Endothelial cell of umbilical vein (primary cell): ENCODE results near the gene TTC22. TPM values are rescaled to one million over a fixed set of nuclear protein-coding genes. Genes with fewer than 3 reads are reported as not detected.

ENCODE experiments used
- BruUV-seq: library from RNA; stranded (reverse); fragments of 400-500 nt; replicated peaks from 2 replicates; lab custom pipeline; 2021; lab: Mats Ljungman, UMichigan
- CTCF ChIA-PET: fragments of 300-600, 350-600 bp; sonication (Branson Sonifier 250); formaldehyde crosslinking; loops from one replicate; lab custom pipeline; 2021; ENCODE audit warnings: antibody characterized with exemption, inconsistent platforms; lab: Charles Lee
- POLR2A ChIA-PET: fragments of 300-600, 350-600 bp; sonication (Branson Sonifier 250); formaldehyde crosslinking; loops from one replicate; lab custom pipeline; 2021; ENCODE audit warnings: antibody characterized with exemption, inconsistent platforms; lab: Charles Lee
- DNase-seq: peaks from one replicate; pipeline ENCODE4 v3.0.0-alpha.2; 2011; ENCODE audit warnings: low read depth, low spot score
- FAIRE-seq: peaks from 2 replicates; lab custom pipeline; 2011; peaks lifted over from hg19 to GRCh38; lab: Jason Lieb, UNC
- H2AFZ ChIP-seq: 2 replicates; pipeline ENCODE4 v1.6.0; 2012; ENCODE audit warnings: low read depth, low read length, control low read depth, inconsistent platforms
- H3K27ac ChIP-seq: 2 replicates; pipeline ENCODE4 v1.5.1; 2011; ENCODE audit warnings: low read depth, mild to moderate bottlenecking, control low read depth, low read length, moderate library complexity; ENCODE audit not compliant: insufficient read depth
- H3K27me3 ChIP-seq, 2 experiments: 2 replicates each; pipeline versions ENCODE4 v1.6.0 to v1.6.1; 2011; ENCODE audit warnings: low read length in 2 of 2, mixed read lengths in 1 of 2; ENCODE audit not compliant: control insufficient read depth in 2 of 2, insufficient read depth in 2 of 2
- H3K36me3 ChIP-seq, 2 experiments: 2 replicates in 1 of 2; 3 replicates in 1 of 2; pipeline ENCODE4 v1.5.1; 2011; ENCODE audit warnings: low read length in 2 of 2, mild to moderate bottlenecking in 1 of 2, moderate library complexity in 1 of 2; ENCODE audit not compliant: control insufficient read depth in 2 of 2, insufficient read depth in 2 of 2; ENCODE audit errors: extremely low read depth in 1 of 2
- H3K4me1 ChIP-seq: 3 replicates; pipeline ENCODE4 v1.5.1; 2011; ENCODE audit warnings: mild to moderate bottlenecking, low read length; ENCODE audit not compliant: control insufficient read depth, insufficient read depth; ENCODE audit errors: extremely low read depth
- H3K4me2 ChIP-seq: 2 replicates; pipeline ENCODE4 v1.6.1; 2011; ENCODE audit warnings: low read length, control low read depth, mixed read lengths; ENCODE audit not compliant: insufficient read depth
- H3K4me3 ChIP-seq, 3 experiments: fragments of 200-600 bp in 1 of 3; sonication (generic), shearing (Covaris generic) in 1 of 3; replicated peaks in 1 of 3; 2 replicates each; pipeline ENCODE4 v1.5.1; 2011 to 2016; ENCODE audit warnings: control low read depth in 3 of 3, low read length in 3 of 3, mild to moderate bottlenecking in 2 of 3, inconsistent platforms in 1 of 3, low read depth in 1 of 3, moderate library complexity in 1 of 3; ENCODE audit not compliant: insufficient read depth in 1 of 3
- H3K79me2 ChIP-seq: 2 replicates; pipeline ENCODE4 v1.6.0; 2012; ENCODE audit warnings: low read length, inconsistent platforms; ENCODE audit not compliant: control insufficient read depth, insufficient read depth
- H3K9ac ChIP-seq: replicated peaks from 2 replicates; pipeline ENCODE3; 2011; ENCODE audit warnings: low read length, control low read depth; ENCODE audit not compliant: insufficient read depth; ENCODE audit errors: extremely low read depth
- H3K9me1 ChIP-seq: replicated peaks from 3 replicates; pipeline ENCODE4 v1.6.0; 2011; ENCODE audit warnings: mild to moderate bottlenecking, low read length; ENCODE audit not compliant: control insufficient read depth, insufficient read depth; ENCODE audit errors: extremely low read depth
- H3K9me3 ChIP-seq: replicated peaks from 2 replicates; pipeline ENCODE4 v1.5.1; 2012; ENCODE audit warnings: low read length, inconsistent platforms; ENCODE audit not compliant: control insufficient read depth, insufficient read depth
- H4K20me1 ChIP-seq: replicated peaks from 2 replicates; pipeline ENCODE3; 2011; ENCODE audit warnings: mild to moderate bottlenecking, low read length; ENCODE audit not compliant: control insufficient read depth, insufficient read depth; ENCODE audit errors: extremely low read depth
- CTCF ChIP-seq, 2 donors: IDR thresholded peaks; 1 replicate in 1 of 2; 2 replicates in 1 of 2; pipeline ENCODE4 v1.5.1; 2011; ENCODE audit warnings: low read length in 2 of 2, mild to moderate bottlenecking in 2 of 2, moderate library complexity in 2 of 2, control low read depth in 1 of 2, inconsistent platforms in 1 of 2, low read depth in 1 of 2; ENCODE audit not compliant: insufficient read depth in 1 of 2; ENCODE audit errors: extremely low read depth in 1 of 2
- EZH2 ChIP-seq: IDR thresholded peaks from 2 replicates; pipeline ENCODE4 v1.6.1; 2012; ENCODE audit warnings: borderline replicate concordance, low read depth, mild to moderate bottlenecking, moderate library complexity, low read length, inconsistent platforms; ENCODE audit not compliant: severe bottlenecking
- FOS ChIP-seq: IDR thresholded peaks from 2 replicates; pipeline ENCODE4 v1.6.1; 2011; ENCODE audit warnings: mild to moderate bottlenecking, low read length, moderate library complexity, borderline replicate concordance; ENCODE audit not compliant: insufficient read depth
- GATA2 ChIP-seq: IDR thresholded peaks from 2 replicates; pipeline ENCODE4 v1.7.0; 2011; ENCODE audit warnings: low read depth, mild to moderate bottlenecking, moderate library complexity, mixed read lengths, low read length; ENCODE audit not compliant: insufficient read length, insufficient read depth
- JUN ChIP-seq: IDR thresholded peaks from 2 replicates; pipeline ENCODE4 v1.6.1; 2011; ENCODE audit warnings: borderline replicate concordance, low read depth; ENCODE audit not compliant: insufficient read length, insufficient read depth
- MAX ChIP-seq: IDR thresholded peaks from 2 replicates; pipeline ENCODE4 v1.6.1; 2011; ENCODE audit not compliant: insufficient read depth, insufficient read length
- MYC ChIP-seq: IDR thresholded peaks from one replicate; pipeline ENCODE4 v1.6.1; 2011; ENCODE audit warnings: mild to moderate bottlenecking, low read depth, low read length
- POLR2A ChIP-seq: IDR thresholded peaks from 2 replicates; pipeline ENCODE4 v1.6.1; 2012; ENCODE audit warnings: low read depth, mild to moderate bottlenecking, control low read depth, low read length
- POLR2AphosphoS5 ChIP-seq: IDR thresholded peaks from 2 replicates; pipeline ENCODE4 v1.6.1; 2012; ENCODE audit warnings: low read depth, mild to moderate bottlenecking, control low read depth, low read length, moderate library complexity; ENCODE audit not compliant: insufficient read depth
- dilution Hi-C: fragments of 300-500 bp; cut with MboI; formaldehyde crosslinking; loops from one replicate; pipeline ENCODE4 v1.15.0; 2019; ENCODE audit warnings: low sequenced_read_pairs; ENCODE audit not compliant: extremely low pct_ligation_motif_present
- intact Hi-C: fragments of 100-400 bp; cut with micrococcal nuclease; formaldehyde crosslinking; loops from one replicate; pipeline ENCODE4 v1.10.0; 2022
- polyA plus RNA-seq, 4 experiments: library from polyadenylated mRNA; depleted of rRNA in 3 of 4; stranded (reverse) in 3 of 4; unstranded in 1 of 4; fragments of >200 nt; gene quantifications; 2 replicates each; pipeline versions ENCODE4 v1.2.1 to v1.2.3, GENCODE V29; 2011 to 2012; ENCODE audit warnings: missing spikeins in 1 of 4
- total RNA-seq: library from RNA; stranded (reverse); gene quantifications from 2 replicates; pipeline ENCODE4 v1.2.3, GENCODE V29; 2021

Gene TTC22
- total and polyA plus RNA-seq, 2 donors (not counting 3 experiments of a cell fraction or from before 2014, with no cell fraction given), result not detected

GRCh38 chr1:54825696-54826095 lies 24.6 kb upstream of the TTC22 start:
- no peak for FAIRE-seq
- Histone ChIP-seq H4K20me1 (no peaks in the 10 kb centered on the region), H3K27me3 (peaks cover 1 to 7% of the 10 kb centered on the region in 2 experiments), H3K4me3 (no peak overlapping the region), H3K4me2 (no peak overlapping the region), H3K9me3 (no peaks in the 10 kb centered on the region), H3K4me1 (no peaks in the 10 kb centered on the region), H3K36me3 (no peaks in the 10 kb centered on the region), H3K9me1 (no peaks in the 10 kb centered on the region), H2AFZ (no peak overlapping the region), H3K79me2 (no peaks in the 10 kb centered on the region), H3K27ac (no peak overlapping the region), H3K9ac (no peak overlapping the region)
- ChIA-PET CTCF (no interaction called here), POLR2A (no interaction called here)
- dilution Hi-C loops (no loop called here), intact Hi-C loops (no loop called here)
- no peak for TF ChIP-seq EZH2
- no peak for TF ChIP-seq GATA2
- TF ChIP-seq JUN, result no peak
- no peak for TF ChIP-seq MYC
- no peak for TF ChIP-seq POLR2A
- TF ChIP-seq MAX, result no peak
- no peak for TF ChIP-seq POLR2AphosphoS5
- TF ChIP-seq FOS, result no peak
- no peak for TF ChIP-seq CTCF (IDR thresholded peaks at IDR 0.05; ENCODE audit: extremely low read depth in 1 of 2, insufficient read depth in 1 of 2, low read depth in 1 of 2, low read length in 2 of 2)
- no peak for DNase-seq
- BruUV-seq, result no TSS peak
